HL-60 (cell line): Measurements from ENCODE around the gene TSC22D1.

ENCODE experiments used
- DNase-seq, 2 experiments: peaks; one replicate each; pipeline ENCODE4 v3.0.0-alpha.2; 2010 to 2020; ENCODE audit warnings: low read depth in 1 of 2, low spot score in 1 of 2
- H3K27ac ChIP-seq: fragments of 250-450 bp; sonication (Bioruptor Pico); replicated peaks from 2 replicates; pipeline ENCODE4 v1.5.1; 2020; ENCODE audit warnings: mild to moderate bottlenecking, moderate library complexity
- H3K27me3 ChIP-seq: fragments of 250-450 bp; sonication (Bioruptor Pico); 2 replicates; pipeline ENCODE4 v1.5.1; 2021; ENCODE audit warnings: mild to moderate bottlenecking, moderate library complexity; ENCODE audit not compliant: insufficient read depth, poor library complexity, severe bottlenecking
- H3K4me3 ChIP-seq: replicated peaks from 2 replicates; pipeline ENCODE4 v1.5.1; 2011; ENCODE audit warnings: mild to moderate bottlenecking, control low read depth, low read length; ENCODE audit not compliant: insufficient read depth
- GABPA ChIP-seq: IDR thresholded peaks from 2 replicates; pipeline ENCODE4 v1.6.1; 2012; ENCODE audit warnings: low read depth
- POLR2AphosphoS5 ChIP-seq: IDR thresholded peaks from 2 replicates; pipeline ENCODE4 v1.6.1; 2012; ENCODE audit warnings: low read depth
- SPI1 ChIP-seq: IDR thresholded peaks from 2 replicates; pipeline ENCODE4 v1.6.1; 2012; ENCODE audit warnings: low read depth, mild to moderate bottlenecking, borderline replicate concordance
- TF ChIP-seq, protein P1 (sequence below): IDR thresholded peaks from 2 replicates; pipeline ENCODE4 v1.6.1; 2012; ENCODE audit warnings: low read depth; ENCODE audit not compliant: insufficient replicate concordance
- TF ChIP-seq, protein P2 (sequence below): IDR thresholded peaks from one replicate; pipeline ENCODE4 v1.5.1; 2011; ENCODE audit warnings: low read length, control low read depth, inconsistent platforms; ENCODE audit not compliant: insufficient read depth

TSC22D1 gene

DNA sequence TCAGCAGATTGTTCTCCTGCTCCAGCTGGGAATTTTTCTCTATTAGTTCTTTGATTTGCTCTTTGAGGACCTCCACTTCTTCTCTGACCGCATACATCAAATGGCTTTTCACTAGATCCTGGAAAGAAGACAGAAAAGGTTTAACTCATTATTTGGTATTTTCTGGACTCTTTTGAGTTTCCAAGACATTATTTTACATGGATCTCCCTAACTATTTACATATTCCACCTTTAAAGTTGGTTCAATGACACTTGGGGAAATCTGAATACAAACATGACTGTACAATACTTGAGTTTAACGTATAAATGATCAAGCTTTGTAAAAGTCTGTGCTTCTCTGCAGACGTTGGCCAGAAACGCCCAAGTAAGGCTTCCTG is 141.4 kb downstream of the TSC22D1 start:
- no peak for DNase-seq
- H3K27ac ChIP-seq, result peak overlapping the region; percentile 36; the same call in 1 of the 2 replicates

DNA sequence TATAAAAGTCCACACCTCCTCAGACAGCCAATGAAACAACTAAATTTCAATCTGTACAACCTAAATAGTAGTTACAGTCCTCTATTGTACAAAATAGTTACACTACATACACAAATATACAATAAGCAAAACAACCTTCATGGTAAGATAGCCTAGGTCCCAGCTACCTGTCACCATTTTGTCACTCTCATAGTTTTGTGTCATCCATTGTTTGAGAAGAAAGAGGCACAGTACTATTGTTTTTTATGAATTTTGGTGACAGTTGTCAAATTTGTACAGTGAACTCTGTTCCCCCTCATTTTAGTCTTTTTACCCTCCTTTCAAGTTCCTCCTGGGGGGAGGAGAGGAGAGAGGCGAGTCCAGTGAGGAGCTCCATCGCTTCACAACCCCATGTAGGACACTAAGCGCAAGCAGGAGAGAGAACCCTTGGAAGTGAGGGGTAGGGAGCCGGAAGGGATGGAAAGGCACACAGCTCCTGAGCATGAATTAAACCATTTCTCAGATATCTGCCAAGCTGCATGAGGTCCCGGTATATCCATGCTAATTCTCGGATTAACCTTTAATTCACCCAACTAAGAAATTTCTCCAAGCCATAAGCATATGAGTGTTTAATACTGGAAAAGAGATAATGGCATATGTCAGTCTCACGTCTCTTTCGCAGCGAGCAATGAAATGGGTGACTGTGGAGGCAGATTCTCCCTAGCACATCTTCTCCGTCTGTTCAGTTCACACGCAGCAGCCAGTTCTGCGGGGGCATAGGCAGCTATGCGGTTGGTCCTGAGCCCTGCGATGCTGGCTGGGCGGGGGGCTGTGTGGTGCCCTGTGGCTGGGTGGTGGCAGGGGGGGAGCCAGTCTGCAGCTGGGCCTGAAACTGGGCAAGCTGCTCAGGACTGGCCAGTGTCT is 142.0 kb downstream of the TSC22D1 start:
- TF ChIP-seq POLR2AphosphoS5, result no peak
- TF ChIP-seq, protein P1, sequence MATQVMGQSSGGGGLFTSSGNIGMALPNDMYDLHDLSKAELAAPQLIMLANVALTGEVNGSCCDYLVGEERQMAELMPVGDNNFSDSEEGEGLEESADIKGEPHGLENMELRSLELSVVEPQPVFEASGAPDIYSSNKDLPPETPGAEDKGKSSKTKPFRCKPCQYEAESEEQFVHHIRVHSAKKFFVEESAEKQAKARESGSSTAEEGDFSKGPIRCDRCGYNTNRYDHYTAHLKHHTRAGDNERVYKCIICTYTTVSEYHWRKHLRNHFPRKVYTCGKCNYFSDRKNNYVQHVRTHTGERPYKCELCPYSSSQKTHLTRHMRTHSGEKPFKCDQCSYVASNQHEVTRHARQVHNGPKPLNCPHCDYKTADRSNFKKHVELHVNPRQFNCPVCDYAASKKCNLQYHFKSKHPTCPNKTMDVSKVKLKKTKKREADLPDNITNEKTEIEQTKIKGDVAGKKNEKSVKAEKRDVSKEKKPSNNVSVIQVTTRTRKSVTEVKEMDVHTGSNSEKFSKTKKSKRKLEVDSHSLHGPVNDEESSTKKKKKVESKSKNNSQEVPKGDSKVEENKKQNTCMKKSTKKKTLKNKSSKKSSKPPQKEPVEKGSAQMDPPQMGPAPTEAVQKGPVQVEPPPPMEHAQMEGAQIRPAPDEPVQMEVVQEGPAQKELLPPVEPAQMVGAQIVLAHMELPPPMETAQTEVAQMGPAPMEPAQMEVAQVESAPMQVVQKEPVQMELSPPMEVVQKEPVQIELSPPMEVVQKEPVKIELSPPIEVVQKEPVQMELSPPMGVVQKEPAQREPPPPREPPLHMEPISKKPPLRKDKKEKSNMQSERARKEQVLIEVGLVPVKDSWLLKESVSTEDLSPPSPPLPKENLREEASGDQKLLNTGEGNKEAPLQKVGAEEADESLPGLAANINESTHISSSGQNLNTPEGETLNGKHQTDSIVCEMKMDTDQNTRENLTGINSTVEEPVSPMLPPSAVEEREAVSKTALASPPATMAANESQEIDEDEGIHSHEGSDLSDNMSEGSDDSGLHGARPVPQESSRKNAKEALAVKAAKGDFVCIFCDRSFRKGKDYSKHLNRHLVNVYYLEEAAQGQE, result no peak
- no peak for DNase-seq
- H3K27me3 ChIP-seq, result peaks cover 4% of the 10 kb centered on the region
- H3K27ac ChIP-seq, result no peak overlapping the region
- no peak overlapping the region for H3K4me3 ChIP-seq

More for the DNA sequence above, 141.4 kb downstream of the TSC22D1 start:
- Histone ChIP-seq H3K4me3 (peak overlapping the region; percentile 51), H3K27me3 (peaks cover 4% of the 10 kb centered on the region)
- TF ChIP-seq, protein P1, result no peak
- TF ChIP-seq SPI1 (no peak), GABPA (no peak), POLR2AphosphoS5 (no peak)
- TF ChIP-seq, protein P2, sequence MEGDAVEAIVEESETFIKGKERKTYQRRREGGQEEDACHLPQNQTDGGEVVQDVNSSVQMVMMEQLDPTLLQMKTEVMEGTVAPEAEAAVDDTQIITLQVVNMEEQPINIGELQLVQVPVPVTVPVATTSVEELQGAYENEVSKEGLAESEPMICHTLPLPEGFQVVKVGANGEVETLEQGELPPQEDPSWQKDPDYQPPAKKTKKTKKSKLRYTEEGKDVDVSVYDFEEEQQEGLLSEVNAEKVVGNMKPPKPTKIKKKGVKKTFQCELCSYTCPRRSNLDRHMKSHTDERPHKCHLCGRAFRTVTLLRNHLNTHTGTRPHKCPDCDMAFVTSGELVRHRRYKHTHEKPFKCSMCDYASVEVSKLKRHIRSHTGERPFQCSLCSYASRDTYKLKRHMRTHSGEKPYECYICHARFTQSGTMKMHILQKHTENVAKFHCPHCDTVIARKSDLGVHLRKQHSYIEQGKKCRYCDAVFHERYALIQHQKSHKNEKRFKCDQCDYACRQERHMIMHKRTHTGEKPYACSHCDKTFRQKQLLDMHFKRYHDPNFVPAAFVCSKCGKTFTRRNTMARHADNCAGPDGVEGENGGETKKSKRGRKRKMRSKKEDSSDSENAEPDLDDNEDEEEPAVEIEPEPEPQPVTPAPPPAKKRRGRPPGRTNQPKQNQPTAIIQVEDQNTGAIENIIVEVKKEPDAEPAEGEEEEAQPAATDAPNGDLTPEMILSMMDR, result no peak

DNA sequence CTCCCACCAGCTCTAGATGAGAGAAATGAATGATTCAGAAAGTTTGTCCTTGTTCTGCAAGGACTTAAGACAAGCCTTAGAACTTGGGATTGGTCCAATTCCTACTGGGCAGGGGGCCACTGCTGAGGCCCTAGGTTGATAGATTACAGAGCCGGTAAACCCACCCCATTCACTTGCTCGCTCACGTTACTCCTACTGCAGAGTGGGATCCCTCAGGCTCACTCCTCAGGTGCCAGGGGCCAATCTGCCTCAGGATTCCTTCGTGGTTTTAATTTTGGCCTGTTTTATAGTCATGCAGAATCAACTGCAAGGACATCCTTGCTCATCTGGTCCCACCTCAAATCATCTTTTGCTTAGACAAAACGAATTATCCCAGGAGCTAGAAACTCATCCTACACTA is 143.5 kb downstream of the TSC22D1 start:
- no peak overlapping the region for H3K27ac ChIP-seq
- no peak overlapping the region for H3K4me3 ChIP-seq
- peaks cover 4% of the 10 kb centered on the region for H3K27me3 ChIP-seq
- TF ChIP-seq POLR2AphosphoS5 (no peak), GABPA (no peak), SPI1 (no peak)
- TF ChIP-seq, protein P2, result no peak
- TF ChIP-seq, protein P1, result no peak
- no peak for DNase-seq
